SK-N-MC (cell line): ENCODE data around the gene RAD50.
"Not testable (repeated sequence)": the region's sequence is repeated elsewhere in the genome, so short reads cannot be mapped to it uniquely, and the experiment has no call there.

Experiments
- DNase-seq: peaks from one replicate; pipeline ENCODE4 v3.0.0-alpha.2; 2011; ENCODE audit warnings: low read depth, low spot score
- H3K27ac ChIP-seq: fragments of 200-600 bp; sonication (generic); 2 replicates; pipeline ENCODE4 v1.5.1; 2016; ENCODE audit warnings: mixed run types
- H3K36me3 ChIP-seq: fragments of 200-600 bp; sonication (generic); 2 replicates; pipeline ENCODE4 v1.6.1; 2017; ENCODE audit warnings: antibody characterized with exemption, low read length, mixed read lengths; ENCODE audit not compliant: insufficient read depth
- H3K4me3 ChIP-seq: fragments of 200-600 bp; sonication (generic); 2 replicates; pipeline ENCODE4 v1.5.1; 2016
- H3K9ac ChIP-seq: fragments of 200-600 bp; sonication (generic); 2 replicates; pipeline ENCODE4 v1.8.0; 2017; ENCODE audit warnings: mixed run types, mixed read lengths; ENCODE audit not compliant: insufficient read length
- H3K9me3 ChIP-seq: fragments of 200-600 bp; sonication (generic); 2 replicates; pipeline ENCODE4 v1.6.1; 2017; ENCODE audit warnings: low read depth, mild to moderate bottlenecking, antibody characterized with exemption, low read length, moderate library complexity, mixed read lengths
- EZH2 ChIP-seq: fragments of 200-600 bp; sonication (generic); IDR thresholded peaks from one replicate; pipeline ENCODE4 v1.6.1; 2017; ENCODE audit warnings: antibody characterized with exemption
- FOXP2 ChIP-seq: optimal IDR thresholded peaks from 2 replicates; pipeline ENCODE3; 2011; ENCODE audit warnings: mild to moderate bottlenecking, moderate library complexity; ENCODE audit not compliant: insufficient read depth; ENCODE audit errors: extremely low read length, control extremely low read depth
- POLR2AphosphoS5 ChIP-seq: IDR thresholded peaks from 2 replicates; pipeline ENCODE4 v1.6.1; 2012; ENCODE audit warnings: mild to moderate bottlenecking, low read depth, low read length, borderline replicate concordance

The RAD50 gene

GRCh38 chr5:132688536-132689339, 132.0 kb downstream of the RAD50 start:
- DNase-seq, result no peak
- Histone ChIP-seq H3K9me3 (no peaks in the 10 kb centered on the region), H3K4me3 (no peak overlapping the region)

GRCh38 chr5:132689513-132689912, 132.7 kb downstream of the RAD50 start:
- Histone ChIP-seq H3K9me3 (no peaks in the 10 kb centered on the region), H3K9ac (no peak overlapping the region), H3K27ac (no peak overlapping the region), H3K4me3 (no peak overlapping the region), H3K36me3 (0 out of 2 replicates have a peak, but pooled peaks cover 3% of the 10 kb centered on the region)
- no peak for TF ChIP-seq EZH2
- no peak for TF ChIP-seq POLR2AphosphoS5
- TF ChIP-seq FOXP2, result no peak
- no peak for DNase-seq

More at GRCh38 chr5:132688536-132689339, 132.0 kb downstream of the RAD50 start:
- no peak for TF ChIP-seq POLR2AphosphoS5
- no peak for TF ChIP-seq EZH2
- no peak for TF ChIP-seq FOXP2
- H3K9ac ChIP-seq, result no peak overlapping the region
- H3K36me3 ChIP-seq, result 0 out of 2 replicates have a peak, but pooled peaks cover 3% of the 10 kb centered on the region
- no peak overlapping the region for H3K27ac ChIP-seq

GRCh38 chr5:132690156-132690555, 133.4 kb downstream of the RAD50 start:
- H3K27ac ChIP-seq, result no peak overlapping the region
- TF ChIP-seq FOXP2, result no peak
- no peak for TF ChIP-seq EZH2
- no peak for TF ChIP-seq POLR2AphosphoS5
- no peak overlapping the region for H3K4me3 ChIP-seq
- no peak for DNase-seq
- H3K36me3 ChIP-seq, result 0 out of 2 replicates have a peak, but pooled peaks cover 3% of the 10 kb centered on the region
- no peaks in the 10 kb centered on the region for H3K9me3 ChIP-seq
- no peak overlapping the region for H3K9ac ChIP-seq

GRCh38 chr5:132691755-132692631, 135.2 kb downstream of the RAD50 start:
- Histone ChIP-seq H3K9ac (peak overlapping the region; percentile 39), H3K27ac (peak overlapping the region; percentile 77; the same call in 1 of the 2 replicates)
- not testable (repeated sequence) for H3K36me3 ChIP-seq, DNase-seq, H3K4me3 ChIP-seq, H3K9me3 ChIP-seq

- H3K9me3 ChIP-seq, result no peaks in the 10 kb centered on the region
- H3K36me3 ChIP-seq, result 0 out of 2 replicates have a peak, but pooled peaks cover 3% of the 10 kb centered on the region
- H3K9ac ChIP-seq, result peak overlapping the region; percentile 39
- no peak for TF ChIP-seq EZH2
- TF ChIP-seq POLR2AphosphoS5, result no peak
- TF ChIP-seq FOXP2, result no peak
- no peak for DNase-seq
- H3K27ac ChIP-seq, result peak overlapping the region; percentile 77
- no peak overlapping the region for H3K4me3 ChIP-seq
Measured at GRCh38 chr5:132692632-132692967, 135.8 kb downstream of the RAD50 start.
